SH-SY5Y (cell line): ENCODE data around the gene PYGO2.

Source experiments
- GATA2 ChIP-seq: IDR thresholded peaks from 2 replicates; pipeline ENCODE4 v1.6.1; 2011; ENCODE audit warnings: mild to moderate bottlenecking, low read depth, low read length
- GATA3 ChIP-seq: IDR thresholded peaks from 2 replicates; pipeline ENCODE4 v1.6.1; 2011; ENCODE audit warnings: low read depth, mild to moderate bottlenecking, low read length, moderate library complexity

The PYGO2 gene

GRCh38 chr1:154908937-154909336 is 52.6 kb downstream of the PYGO2 start:
- TF ChIP-seq GATA3: no peak
- no peak for TF ChIP-seq GATA2
